Measurements from ENCODE around the gene PTGDR2.

Gene PTGDR2

DNA sequence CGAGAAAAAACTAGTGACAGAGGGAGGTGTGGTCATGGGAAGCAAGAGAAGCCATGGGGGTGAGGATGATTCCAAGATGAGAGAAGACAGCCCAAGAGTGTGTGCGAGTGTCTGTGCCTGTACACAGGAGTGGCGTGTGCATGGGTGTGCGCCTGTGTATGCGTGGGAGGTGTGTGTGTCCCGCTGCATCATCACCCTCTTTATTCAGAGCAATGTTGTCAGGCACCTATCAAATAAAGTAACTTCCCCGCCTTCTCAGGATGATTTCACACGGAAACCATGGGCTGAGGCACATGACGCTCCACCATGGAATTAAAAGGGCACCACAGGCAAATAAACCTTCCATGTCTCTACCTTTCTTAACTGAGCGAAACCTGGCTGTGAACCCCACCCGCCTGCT is 46.1 kb downstream of the PTGDR2 start:
- no peak for FAIRE-seq
- no peak for DNase-seq (ENCODE audit: insufficient read length)
- TF ChIP-seq TAF1 (IDR thresholded peaks at IDR 0.05; ENCODE audit: borderline replicate concordance, low read depth, low read length) (no peak), POLR2A (IDR thresholded peaks at IDR 0.05; ENCODE audit: low read depth, low read length) (no peak), POLR2AphosphoS5 (IDR thresholded peaks at IDR 0.05; ENCODE audit: low read depth, low read length) (no peak)

DNA sequence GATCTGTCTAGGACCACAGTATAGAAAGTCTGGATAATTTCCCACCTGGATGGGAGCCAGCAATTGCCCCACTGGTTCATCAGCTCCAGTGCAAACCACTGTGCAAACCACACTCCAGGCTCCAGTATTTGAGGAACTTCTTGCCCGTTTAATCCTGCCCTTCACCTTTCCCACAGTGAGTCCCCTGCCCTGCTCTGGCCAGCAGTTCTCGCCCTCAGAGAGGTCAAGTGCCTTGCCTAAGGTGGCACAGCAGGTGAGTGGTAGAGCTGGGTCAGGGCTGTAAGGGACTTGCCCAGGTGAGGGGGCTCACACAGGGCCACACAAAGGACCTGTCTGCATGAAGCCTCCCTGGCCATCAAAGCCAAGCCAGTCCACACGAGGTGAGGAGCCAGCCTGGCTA is 46.5 kb downstream of the PTGDR2 start:
- no peak for TF ChIP-seq POLR2A (IDR thresholded peaks at IDR 0.05; ENCODE audit: low read depth, low read length)
- no peak for TF ChIP-seq POLR2AphosphoS5 (IDR thresholded peaks at IDR 0.05; ENCODE audit: low read depth, low read length)
- no peak for TF ChIP-seq TAF1 (IDR thresholded peaks at IDR 0.05; ENCODE audit: borderline replicate concordance, low read depth, low read length)
- no peak for FAIRE-seq

DNA sequence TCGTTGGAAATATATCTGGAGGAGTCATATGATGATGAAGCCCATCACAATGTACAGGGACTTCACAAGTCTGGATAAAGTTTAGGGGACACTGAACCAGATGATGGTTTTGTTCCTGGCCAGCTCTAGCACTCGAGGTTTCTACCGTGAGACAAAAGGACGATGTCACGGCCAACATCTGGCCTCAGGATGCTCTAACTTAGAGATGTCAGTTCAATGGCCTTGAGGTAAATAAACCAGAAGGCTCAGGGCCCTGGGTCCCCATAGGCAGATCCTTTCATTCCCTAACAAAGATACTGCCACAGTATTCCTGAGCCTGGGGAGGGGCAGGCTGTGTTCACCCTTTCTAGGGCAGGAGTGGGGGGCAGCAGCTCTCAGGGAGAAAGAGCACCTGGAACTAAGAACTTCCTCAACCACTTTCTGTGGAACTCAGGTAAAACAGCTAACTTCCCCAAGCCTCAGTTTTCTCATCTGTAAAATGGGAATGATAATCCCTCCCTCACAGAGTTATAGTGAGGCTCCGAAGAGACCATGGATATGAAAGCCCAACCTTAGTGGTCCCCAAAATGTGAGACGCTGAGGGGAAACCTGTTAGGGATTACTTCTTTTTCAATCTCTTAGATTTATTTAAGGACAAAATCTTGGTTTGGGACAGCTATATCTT is 52.3 kb downstream of the PTGDR2 start:
- DNase-seq (ENCODE audit: insufficient read length) (no peak), FAIRE-seq (no peak)
- TF ChIP-seq TAF1 (IDR thresholded peaks at IDR 0.05; ENCODE audit: borderline replicate concordance, low read depth, low read length) (no peak), POLR2A (IDR thresholded peaks at IDR 0.05; ENCODE audit: low read depth, low read length) (no peak), POLR2AphosphoS5 (IDR thresholded peaks at IDR 0.05; ENCODE audit: low read depth, low read length) (no peak)

More for the DNA sequence above, 46.5 kb downstream of the PTGDR2 start:
- no peak for DNase-seq (ENCODE audit: insufficient read length)

DNA sequence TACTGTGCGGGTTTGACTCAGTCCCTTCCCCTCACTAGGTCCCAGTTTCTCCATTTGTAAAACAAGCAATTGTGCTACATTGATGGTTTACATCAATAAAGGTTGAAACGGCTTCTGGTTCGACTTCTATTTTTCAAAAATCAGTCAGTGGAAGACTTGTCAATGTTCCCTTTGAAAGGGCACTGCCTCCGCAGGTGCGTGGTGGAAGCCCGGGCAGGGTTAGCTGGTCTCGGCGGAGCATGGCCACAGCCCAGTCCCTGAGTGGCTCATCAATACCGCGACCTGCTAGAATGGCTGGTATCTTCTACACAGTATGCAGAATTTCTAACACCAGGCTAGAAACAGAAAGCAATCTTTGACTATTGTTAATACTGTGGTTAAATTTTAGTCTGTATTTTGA is 54.6 kb downstream of the PTGDR2 start:
- FAIRE-seq, result no peak
- no peak for DNase-seq (ENCODE audit: insufficient read length)
- TF ChIP-seq TAF1 (IDR thresholded peaks at IDR 0.05; ENCODE audit: borderline replicate concordance, low read depth, low read length), result no peak
- TF ChIP-seq POLR2AphosphoS5 (IDR thresholded peaks at IDR 0.05; ENCODE audit: low read depth, low read length), result no peak
- TF ChIP-seq POLR2A (IDR thresholded peaks at IDR 0.05; ENCODE audit: low read depth, low read length), result no peak
